CD14-positive monocyte (primary cell): ENCODE results near the gene HGFAC. TPM values are rescaled to one million over a fixed set of nuclear protein-coding genes. Genes with fewer than 3 reads are reported as not detected.
A peak's percentile ranks its signal among the peaks of the same experiment; 100 is the strongest.

Experiments used
- DNase-seq, 3 donors: peaks; one replicate each; pipeline ENCODE4 v3.0.0-alpha.2; 2011 to 2022
- H2AFZ ChIP-seq: 2 replicates; pipeline ENCODE4 v1.6.0; 2012; ENCODE audit warnings: mild to moderate bottlenecking, low read depth, low read length, inconsistent platforms; ENCODE audit not compliant: insufficient read depth, poor library complexity, severe bottlenecking
- H3K27ac ChIP-seq, 2 donors: 1 replicate in 1 of 2; 2 replicates in 1 of 2; pipeline ENCODE4 v1.5.1; 2012 to 2013; ENCODE audit warnings: low read length in 2 of 2, control low read depth in 1 of 2, inconsistent platforms in 1 of 2, low read depth in 1 of 2, mild to moderate bottlenecking in 1 of 2
- H3K27me3 ChIP-seq, 2 donors: one replicate each; pipeline versions ENCODE4 v1.6.0 to v1.6.1; 2011 to 2013; ENCODE audit warnings: low read length in 2 of 2; ENCODE audit not compliant: control insufficient read depth in 2 of 2, insufficient read depth in 2 of 2
- H3K36me3 ChIP-seq, 2 donors: replicated peaks in 1 of 2; 1 replicate in 1 of 2; 2 replicates in 1 of 2; pipeline versions ENCODE4 v1.5.1 to v1.6.1; 2012 to 2013; ENCODE audit warnings: low read length in 2 of 2, control low read depth in 1 of 2, inconsistent platforms in 1 of 2, mild to moderate bottlenecking in 1 of 2; ENCODE audit not compliant: insufficient read depth in 2 of 2, control insufficient read depth in 1 of 2
- H3K4me1 ChIP-seq, 2 donors: 1 replicate in 1 of 2; 2 replicates in 1 of 2; pipeline versions ENCODE4 v1.5.1 to v1.6.1; 2012 to 2013; ENCODE audit warnings: low read length in 2 of 2, control low read depth in 1 of 2, inconsistent platforms in 1 of 2, mild to moderate bottlenecking in 1 of 2, moderate library complexity in 1 of 2; ENCODE audit not compliant: insufficient read depth in 2 of 2, control insufficient read depth in 1 of 2
- H3K4me2 ChIP-seq: replicated peaks from 2 replicates; pipeline ENCODE3; 2012; ENCODE audit warnings: low read length, moderate library complexity, mild to moderate bottlenecking; ENCODE audit not compliant: poor library complexity, severe bottlenecking; ENCODE audit errors: extremely low read depth
- H3K4me3 ChIP-seq, 3 experiments: fragments of 200-600 bp in 1 of 3; sonication (generic) in 1 of 3; replicated peaks in 1 of 3; 1 replicate in 2 of 3; 2 replicates in 1 of 3; pipeline ENCODE4 v1.5.1; 2011 to 2013; ENCODE audit warnings: low read length in 3 of 3, mild to moderate bottlenecking in 3 of 3, control low read depth in 2 of 3, low read depth in 2 of 3, inconsistent platforms in 1 of 3, moderate library complexity in 1 of 3
- H3K79me2 ChIP-seq: 2 replicates; pipeline ENCODE4 v1.6.0; 2012; ENCODE audit warnings: mild to moderate bottlenecking, control low read depth, inconsistent platforms, low read length, moderate library complexity; ENCODE audit not compliant: insufficient read depth
- H3K9ac ChIP-seq: 2 replicates; pipeline ENCODE4 v1.6.0; 2017; ENCODE audit warnings: low read length, mild to moderate bottlenecking; ENCODE audit not compliant: insufficient read depth, poor library complexity, severe bottlenecking
- H3K9me3 ChIP-seq, 2 donors: replicated peaks in 1 of 2; 1 replicate in 1 of 2; 2 replicates in 1 of 2; pipeline versions ENCODE4 v1.5.1 to v1.6.1; 2012 to 2013; ENCODE audit warnings: low read length in 2 of 2, control low read depth in 1 of 2; ENCODE audit not compliant: control insufficient read depth in 1 of 2, insufficient read depth in 1 of 2
- H4K20me1 ChIP-seq: 2 replicates; pipeline ENCODE4 v1.6.0; 2012; ENCODE audit warnings: mild to moderate bottlenecking, low read length, control low read depth, moderate library complexity; ENCODE audit not compliant: insufficient read depth
- H3K27ac Mint-ChIP-seq, 7 donors: one replicate each; pipeline ENCODE4 v1.8.0; 2020; ENCODE audit warnings: mild to moderate bottlenecking in 7 of 7, mixed read lengths in 7 of 7, moderate library complexity in 6 of 7, inconsistent platforms in 2 of 7
- H3K27me3 Mint-ChIP-seq, 3 donors: one replicate each; pipeline ENCODE4 v1.8.0; 2021 to 2022; ENCODE audit warnings: low read depth in 3 of 3, mild to moderate bottlenecking in 3 of 3, mixed read lengths in 3 of 3, moderate library complexity in 3 of 3, inconsistent platforms in 1 of 3
- H3K36me3 Mint-ChIP-seq, 2 donors: one replicate each; pipeline ENCODE4 v1.8.0; 2020; ENCODE audit warnings: mixed read lengths in 2 of 2, inconsistent platforms in 1 of 2, mild to moderate bottlenecking in 1 of 2
- H3K4me1 Mint-ChIP-seq: one replicate; pipeline ENCODE4 v1.8.0; 2020; ENCODE audit warnings: mild to moderate bottlenecking, mixed read lengths
- H3K4me3 Mint-ChIP-seq, 2 donors: one replicate each; pipeline ENCODE4 v1.8.0; 2020; ENCODE audit warnings: mild to moderate bottlenecking in 2 of 2, mixed read lengths in 2 of 2, moderate library complexity in 1 of 2
- H3K9me3 Mint-ChIP-seq, 7 donors: one replicate each; pipeline ENCODE4 v1.8.0; 2020 to 2022; ENCODE audit warnings: mixed read lengths in 7 of 7, mild to moderate bottlenecking in 6 of 7, moderate library complexity in 6 of 7, inconsistent platforms in 2 of 7
- CTCF ChIP-seq: fragments of 200-600 bp; IDR thresholded peaks from one replicate; pipeline ENCODE4 v1.8.0; 2022; ENCODE audit warnings: antibody characterized with exemption, mild to moderate bottlenecking
- WGBS: methylation state at CpG from one replicate; pipeline ENCODE4 v1.1.5; 2013; ENCODE audit warnings: missing lambda C conversion rate; ENCODE audit not compliant: insufficient coverage; 5-methylcytosine and 5-hydroxymethylcytosine counted together
- intact Hi-C, 2 donors: fragments of 100-400 bp; cut with micrococcal nuclease; formaldehyde crosslinking; loops; one replicate each; pipeline versions ENCODE4 v1.15.0 to v1.15.1; 2023
- polyA plus RNA-seq, 3 donors: library from polyadenylated mRNA; depleted of rRNA in 1 of 3; unstranded in 2 of 3; stranded (reverse) in 1 of 3; fragments of 300-500 nt in 2 of 3; fragments of >200 nt in 1 of 3; fragmentation: Illumina TruSeq in 2 of 3; gene quantifications; 1 replicate in 2 of 3; 2 replicates in 1 of 3; pipeline ENCODE4 v1.2.3, GENCODE V29; 2012 to 2021

The HGFAC gene
- polyA plus RNA-seq, 3 donors = 0.17 TPM; not detected in 2

- 89% methylated on average over 7 of the region's 10 CpGs for WGBS
- Mint-ChIP-seq H3K27ac (peak overlapping the region in 6 of 7 donors; percentile 1 to 94 (median 69)), H3K4me3 (no peak overlapping the region), H3K9me3 (peaks cover 2 to 11% (median 4%) of the 10 kb centered on the region in 7 donors), H3K27me3 (peaks cover 0 to 4% (median 0%) of the 10 kb centered on the region in 3 donors), H3K36me3 (peaks cover 5 to 6% of the 10 kb centered on the region in 2 donors), H3K4me1 (peaks cover 46% of the 10 kb centered on the region)
- Histone ChIP-seq H3K9me3 (peaks cover 0 to 5% of the 10 kb centered on the region in 2 donors), H3K4me2 (no peak overlapping the region), H3K27ac (peak overlapping the region; percentile 76 to 84), H3K4me1 (peaks cover 37 to 52% of the 10 kb centered on the region in 2 donors), H3K27me3 (no peaks in the 10 kb centered on the region), H3K9ac (peak overlapping the region; percentile 34), H3K79me2 (no peaks in the 10 kb centered on the region), H3K36me3 (no peaks in the 10 kb centered on the region), H3K4me3 (no peak overlapping the region), H2AFZ (no peak overlapping the region), H4K20me1 (no peaks in the 10 kb centered on the region)
- TF ChIP-seq CTCF = no peak
- intact Hi-C loops = loop anchor here in 1 of 2 donors (5.0 kb wide), 1 partner anchor 36 kb away; no protein-coding TSS in a partner anchor
- DNase-seq = no peak
Measured at GRCh38 chr4:3403348-3403906, 38.3 kb upstream of the HGFAC start.

GRCh38 chr4:3404546-3404945 lies 37.2 kb upstream of the HGFAC start:
- H3K9ac ChIP-seq = no peak overlapping the region
- peaks cover 43% of the 10 kb centered on the region for H3K4me1 Mint-ChIP-seq
- 100% methylated on average over 4 of the region's 4 CpGs for WGBS
- no peak overlapping the region for H3K4me2 ChIP-seq
- intact Hi-C loops = loop anchor here in 1 of 2 donors (5.0 kb wide), 1 partner anchor 37 kb away; no protein-coding TSS in a partner anchor
- H3K4me3 ChIP-seq = no peak overlapping the region
- peaks cover 8% of the 10 kb centered on the region in 2 donors for H3K36me3 Mint-ChIP-seq
- no peak for DNase-seq
- H2AFZ ChIP-seq = no peak overlapping the region
- H3K27ac ChIP-seq = no peak overlapping the region
- H3K4me1 ChIP-seq = peaks cover 32 to 42% of the 10 kb centered on the region in 2 donors
- H3K4me3 Mint-ChIP-seq = no peak overlapping the region
- no peaks in the 10 kb centered on the region for H3K36me3 ChIP-seq
- H3K9me3 Mint-ChIP-seq = peaks cover 2 to 11% (median 4%) of the 10 kb centered on the region in 7 donors
- TF ChIP-seq CTCF = no peak
- peaks cover 0 to 5% of the 10 kb centered on the region in 2 donors for H3K9me3 ChIP-seq
- no peak overlapping the region for H3K27ac Mint-ChIP-seq
- H4K20me1 ChIP-seq = no peaks in the 10 kb centered on the region
- peaks cover 0 to 4% (median 0%) of the 10 kb centered on the region in 3 donors for H3K27me3 Mint-ChIP-seq
- no peaks in the 10 kb centered on the region for H3K27me3 ChIP-seq
- no peaks in the 10 kb centered on the region for H3K79me2 ChIP-seq
